ENCODE measurements around the gene RXRA. TPM values are rescaled to one million over a fixed set of nuclear protein-coding genes. Genes with fewer than 3 reads are reported as not detected.

RXRA gene
- total and polyA plus RNA-seq, 9 donors = 12.4 to 82.2 (median 70.6) TPM

DNA sequence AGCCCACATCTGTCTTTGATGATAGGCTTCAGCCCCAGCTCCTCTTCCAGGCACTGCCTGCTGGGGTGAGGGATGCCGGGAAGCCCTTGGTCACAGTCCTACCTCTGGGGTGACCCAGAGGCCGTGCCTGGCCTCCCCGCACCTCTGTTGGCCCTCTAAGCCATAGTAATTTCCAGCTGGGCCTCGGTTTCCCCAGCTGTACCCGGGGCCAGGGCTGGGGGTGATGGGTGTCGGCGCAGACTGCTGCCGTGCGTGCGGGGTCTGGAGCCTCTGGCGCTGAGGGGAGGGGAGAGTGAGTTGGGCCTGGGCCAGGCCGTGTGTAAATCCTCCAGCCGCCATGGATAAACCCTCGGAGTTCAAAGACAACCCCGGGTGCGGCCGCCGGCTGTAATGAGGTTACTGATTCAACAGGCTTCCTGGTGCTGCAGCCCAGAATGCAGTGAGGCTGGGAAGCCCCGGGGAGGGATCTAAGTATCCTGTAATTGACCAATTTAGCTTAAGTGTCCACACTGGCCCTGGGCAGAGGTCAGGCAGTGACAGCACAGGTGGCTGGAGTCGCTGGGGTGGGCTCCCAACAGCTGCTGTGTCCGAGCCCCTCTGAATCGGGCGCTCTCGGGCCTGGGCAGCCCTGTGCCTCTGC is 7.1 kb downstream of the RXRA start:
- peak in 1 of 5 donors; percentile 53 for DNase-seq
- WGBS, 3 donors = 29 to 37% (median 36%) methylated on average over 22 to 24 of the region's 24 CpGs
- TF ChIP-seq EP300 (IDR thresholded peaks at IDR 0.05) (no peak), POLR2A (IDR thresholded peaks at IDR 0.05) (no peak)
- TF ChIP-seq, protein P1, sequence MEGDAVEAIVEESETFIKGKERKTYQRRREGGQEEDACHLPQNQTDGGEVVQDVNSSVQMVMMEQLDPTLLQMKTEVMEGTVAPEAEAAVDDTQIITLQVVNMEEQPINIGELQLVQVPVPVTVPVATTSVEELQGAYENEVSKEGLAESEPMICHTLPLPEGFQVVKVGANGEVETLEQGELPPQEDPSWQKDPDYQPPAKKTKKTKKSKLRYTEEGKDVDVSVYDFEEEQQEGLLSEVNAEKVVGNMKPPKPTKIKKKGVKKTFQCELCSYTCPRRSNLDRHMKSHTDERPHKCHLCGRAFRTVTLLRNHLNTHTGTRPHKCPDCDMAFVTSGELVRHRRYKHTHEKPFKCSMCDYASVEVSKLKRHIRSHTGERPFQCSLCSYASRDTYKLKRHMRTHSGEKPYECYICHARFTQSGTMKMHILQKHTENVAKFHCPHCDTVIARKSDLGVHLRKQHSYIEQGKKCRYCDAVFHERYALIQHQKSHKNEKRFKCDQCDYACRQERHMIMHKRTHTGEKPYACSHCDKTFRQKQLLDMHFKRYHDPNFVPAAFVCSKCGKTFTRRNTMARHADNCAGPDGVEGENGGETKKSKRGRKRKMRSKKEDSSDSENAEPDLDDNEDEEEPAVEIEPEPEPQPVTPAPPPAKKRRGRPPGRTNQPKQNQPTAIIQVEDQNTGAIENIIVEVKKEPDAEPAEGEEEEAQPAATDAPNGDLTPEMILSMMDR (IDR thresholded peaks at IDR 0.05) = no peak
- peaks cover 69% of the 10 kb centered on the region for H3K4me1 ChIP-seq (ENCODE audit: insufficient read depth)
- peak overlapping the region in 1 of 2 donors; percentile 23 for H3K27ac ChIP-seq
- intact Hi-C loops (cut with DNase I) = loop anchor here in 2 of 4 donors (5.0 to 10.0 kb wide), 2 partner anchors 34 to 91 kb away; no protein-coding TSS in a partner anchor
- H3K4me3 ChIP-seq = no peak overlapping the region
- H3K27me3 ChIP-seq = no peaks in the 10 kb centered on the region
- H3K36me3 ChIP-seq = no peaks in the 10 kb centered on the region
- H3K9me3 ChIP-seq = no peaks in the 10 kb centered on the region

DNA sequence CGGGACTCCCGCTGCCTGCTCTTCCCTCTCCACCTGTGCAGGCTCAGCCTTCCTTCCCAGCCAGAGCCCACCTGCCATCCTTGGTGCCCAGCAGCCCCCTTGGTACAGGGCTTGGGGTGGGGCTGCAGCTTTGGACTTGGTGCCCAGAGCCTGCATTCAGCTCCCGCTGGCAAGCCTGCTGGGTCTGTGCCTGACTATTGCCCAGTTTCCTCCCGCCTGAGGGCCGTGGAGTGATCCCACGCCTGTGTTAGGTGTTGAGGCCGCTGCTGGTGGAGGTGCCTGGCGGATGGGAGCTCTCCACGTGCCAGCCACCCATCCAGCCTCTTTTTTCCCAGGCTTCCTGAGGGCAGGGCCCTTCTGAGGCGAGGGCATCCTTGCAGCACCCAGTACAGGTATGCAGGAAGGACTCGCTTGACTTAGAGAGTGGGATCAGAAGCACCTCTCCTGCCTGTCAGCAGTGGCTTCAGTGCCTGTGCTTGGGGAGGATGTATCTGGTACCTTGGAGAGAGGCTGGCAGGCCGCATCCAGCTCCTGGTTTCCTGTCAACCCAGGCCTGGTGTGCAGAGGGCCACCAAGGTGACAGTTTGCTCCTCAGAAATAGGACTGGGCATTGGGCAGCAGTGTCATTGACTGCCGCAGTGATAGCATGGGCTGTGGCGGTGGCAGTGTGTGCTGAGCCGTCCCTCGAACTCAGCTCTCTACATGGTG is 7.8 kb downstream of the RXRA start:
- TF ChIP-seq EP300 (IDR thresholded peaks at IDR 0.05) (no peak), POLR2A (IDR thresholded peaks at IDR 0.05) (no peak)
- TF ChIP-seq, protein P1 (IDR thresholded peaks at IDR 0.05) = no peak

DNA sequence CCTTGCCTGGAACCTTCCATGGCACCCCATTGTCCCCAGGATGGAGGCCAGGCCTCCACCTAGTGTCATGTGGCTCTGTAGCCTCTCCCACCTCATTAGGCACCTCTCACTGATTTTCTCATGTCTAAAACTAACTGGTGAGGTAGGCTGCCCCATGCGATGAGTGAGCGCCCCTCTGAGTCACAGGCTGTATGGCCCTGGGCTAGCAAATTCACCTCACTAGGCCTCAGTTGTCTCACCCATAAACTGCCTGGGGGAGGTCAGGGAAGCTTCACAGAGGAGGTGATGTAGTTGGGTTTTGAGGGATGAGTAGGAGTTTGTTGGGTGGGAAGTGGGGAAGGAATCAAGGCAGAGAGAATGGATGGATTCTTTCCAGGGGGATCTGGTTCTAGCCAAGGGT is 8.8 kb downstream of the RXRA start:
- Histone ChIP-seq H3K36me3 (no peaks in the 10 kb centered on the region), H3K27ac (no peak overlapping the region), H3K4me1 (ENCODE audit: insufficient read depth) (peaks cover 76% of the 10 kb centered on the region), H3K9me3 (no peaks in the 10 kb centered on the region), H3K4me3 (no peak overlapping the region), H3K27me3 (no peaks in the 10 kb centered on the region)
- 93 to 97% (median 96%) methylated on average over 2 of the region's 2 CpGs for WGBS, 3 donors
- intact Hi-C loops (cut with DNase I) = loop anchor here in 2 of 4 donors (5.0 to 10.0 kb wide), 2 partner anchors 82 to 90 kb away; no protein-coding TSS in a partner anchor
- DNase-seq = no peak
- no peak for TF ChIP-seq POLR2A (IDR thresholded peaks at IDR 0.05)
- TF ChIP-seq, protein P1 (IDR thresholded peaks at IDR 0.05) = no peak
- TF ChIP-seq EP300 (IDR thresholded peaks at IDR 0.05) = no peak

More for the DNA sequence above, 7.8 kb downstream of the RXRA start:
- Histone ChIP-seq H3K9me3 (no peaks in the 10 kb centered on the region), H3K4me3 (no peak overlapping the region), H3K27ac (no peak overlapping the region), H3K27me3 (no peaks in the 10 kb centered on the region), H3K4me1 (ENCODE audit: insufficient read depth) (peaks cover 75% of the 10 kb centered on the region), H3K36me3 (no peaks in the 10 kb centered on the region)
- 85 to 90% (median 88%) methylated on average over 16 of the region's 16 CpGs for WGBS, 3 donors
- peak in 1 of 5 donors; percentile 27 for DNase-seq
- intact Hi-C loops (cut with DNase I) = loop anchor here in 2 of 4 donors (5.0 to 10.0 kb wide), 2 partner anchors 33 to 91 kb away; no protein-coding TSS in a partner anchor

DNA sequence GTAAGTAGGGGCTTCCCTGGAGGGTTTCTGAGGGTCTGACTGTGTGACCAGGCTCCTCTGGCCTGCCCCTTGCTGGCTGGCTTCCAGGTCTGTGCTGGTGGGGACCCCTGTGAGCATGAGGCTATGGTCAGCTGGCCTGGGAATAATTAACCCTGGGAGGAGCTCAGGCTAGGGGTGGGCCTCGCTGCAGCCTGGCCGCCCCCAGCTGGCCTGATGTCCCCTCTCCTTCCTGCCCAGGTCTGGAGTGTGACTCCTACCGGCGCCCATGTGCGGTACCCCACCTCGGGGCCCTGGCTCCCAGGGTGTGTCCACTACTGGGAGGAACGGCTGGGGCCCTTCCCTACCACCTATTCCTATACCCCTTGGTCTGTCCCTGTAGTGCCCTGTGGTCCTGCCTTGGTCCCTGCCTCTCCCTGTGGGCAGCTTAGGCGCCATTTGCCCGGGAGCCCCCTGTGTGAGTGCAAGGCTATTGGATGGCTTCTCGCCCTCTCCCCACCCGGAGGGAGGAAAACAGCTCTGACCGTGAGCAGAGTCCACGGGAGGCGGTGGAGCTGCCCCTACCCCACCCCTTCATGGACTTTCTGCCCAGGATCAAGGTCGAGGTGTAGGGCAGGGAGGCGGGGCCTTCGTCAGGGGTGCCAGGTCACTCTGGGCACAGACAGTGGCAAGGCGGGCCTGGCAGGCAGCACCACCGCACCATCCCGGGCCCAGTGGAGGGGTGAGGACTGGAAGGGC is 9.4 kb downstream of the RXRA start:
- DNase-seq = no peak
- Histone ChIP-seq H3K27ac (no peak overlapping the region), H3K4me3 (no peak overlapping the region), H3K4me1 (ENCODE audit: insufficient read depth) (peaks cover 75% of the 10 kb centered on the region), H3K9me3 (no peaks in the 10 kb centered on the region), H3K36me3 (no peaks in the 10 kb centered on the region), H3K27me3 (no peaks in the 10 kb centered on the region)
- WGBS, 3 donors = 81 to 84% (median 82%) methylated on average over 20 of the region's 20 CpGs
- TF ChIP-seq POLR2A (IDR thresholded peaks at IDR 0.05) (no peak), EP300 (IDR thresholded peaks at IDR 0.05) (no peak)
- TF ChIP-seq, protein P1 (IDR thresholded peaks at IDR 0.05) = no peak
- intact Hi-C loops (cut with DNase I) = loop anchor here in 2 of 4 donors (5.0 to 10.0 kb wide), 2 partner anchors 82 to 89 kb away; no protein-coding TSS in a partner anchor
